Stimulated activated CD4-positive, alpha-beta T cell treated with anti-CD3 and anti-CD28 coated beads, Interleukin-1b, Interleukin-23, amount 100 ng/mL, for 24 hours (primary cell): ENCODE measurements around the gene STK32B.
"Not testable (repeated sequence)": the region's sequence is repeated elsewhere in the genome, so short reads cannot be mapped to it uniquely, and the experiment has no call there.

Experiments
- DNase-seq, 4 experiments: peaks; one replicate each; pipeline ENCODE4 v3.0.0-alpha.2; 2020; ENCODE audit warnings: low read depth in 4 of 4, low spot score in 1 of 4

Gene STK32B

DNA sequence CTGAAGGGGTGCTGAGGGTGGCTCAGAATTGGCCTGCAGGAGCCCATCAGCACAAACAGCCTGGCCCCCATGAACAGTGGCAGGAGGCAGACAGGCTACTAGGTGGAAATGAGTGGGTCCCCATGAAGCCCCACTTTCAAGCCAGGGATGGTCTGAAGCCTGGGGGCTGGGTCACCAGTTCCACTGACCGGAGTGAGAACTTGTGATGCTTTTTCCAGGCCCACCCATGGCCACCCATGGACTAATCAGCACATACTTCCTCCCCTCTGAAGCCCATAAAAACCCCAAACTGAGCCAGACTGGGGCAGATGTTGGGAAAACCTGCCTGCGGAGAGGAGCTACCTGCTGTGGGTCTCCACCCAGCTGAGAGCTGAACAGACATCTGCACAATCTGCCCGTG lies 372.9 kb downstream of the STK32B start:
- DNase-seq, result no peak

DNA sequence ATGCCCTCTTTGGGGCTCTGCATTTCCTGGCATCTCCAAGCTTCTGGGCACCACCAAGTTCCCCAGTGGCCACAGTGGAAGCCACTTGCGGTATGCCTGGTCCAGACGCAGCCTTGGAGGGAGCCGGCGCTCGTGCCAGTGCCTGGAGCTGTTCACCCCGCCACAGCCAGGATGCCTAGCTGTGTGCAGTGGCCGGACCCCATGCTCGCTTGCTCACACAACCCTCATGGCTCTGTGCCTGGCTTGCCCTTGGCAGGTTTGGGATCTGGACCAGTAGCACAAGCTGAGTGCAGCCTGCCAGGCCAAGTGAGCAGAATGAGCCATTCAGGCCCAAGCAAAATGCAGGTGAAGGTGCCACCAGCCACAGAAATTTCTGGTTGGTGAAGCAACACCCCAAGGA lies 373.6 kb downstream of the STK32B start:
- no peak for DNase-seq

DNA sequence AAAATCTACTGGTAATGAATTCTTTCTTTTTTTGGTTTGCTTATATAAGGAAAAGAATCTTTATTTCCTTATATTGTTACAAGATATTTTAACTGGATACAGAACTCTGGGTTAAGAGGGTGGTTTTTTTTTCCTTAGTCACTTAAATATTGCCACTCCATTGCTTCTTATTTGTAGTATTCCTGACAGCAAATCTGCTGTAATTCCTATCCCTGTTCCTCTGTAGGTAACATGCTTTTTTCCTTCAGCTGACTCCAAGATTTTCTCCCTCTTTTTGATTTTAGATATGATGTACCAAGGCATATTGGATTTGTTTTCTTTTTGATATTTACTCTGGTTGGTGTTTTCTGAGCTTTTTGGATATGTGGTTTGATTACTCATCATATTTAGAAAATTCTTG lies 378.5 kb downstream of the STK32B start:
- no peak for DNase-seq

DNA sequence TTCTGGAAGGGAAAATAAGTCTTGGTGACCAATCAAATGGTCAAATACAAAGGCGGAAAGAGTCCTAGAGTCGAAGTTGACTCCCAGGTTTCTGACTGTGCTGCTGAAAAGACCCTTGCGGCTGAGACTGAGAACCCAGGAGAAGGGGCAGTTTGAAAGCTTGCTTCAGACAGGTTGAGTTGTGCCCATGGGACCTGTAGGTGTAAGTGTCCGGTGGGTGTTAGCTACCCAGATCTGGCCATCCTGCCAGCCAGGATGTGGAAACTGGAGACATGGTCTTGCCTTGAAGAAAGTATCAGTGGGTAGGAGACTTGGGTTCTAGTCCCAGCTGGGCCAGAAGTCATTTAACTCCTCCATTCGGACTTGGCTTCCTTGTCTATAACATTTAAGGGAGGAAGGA lies 381.9 kb downstream of the STK32B start:
- no peak for DNase-seq

DNA sequence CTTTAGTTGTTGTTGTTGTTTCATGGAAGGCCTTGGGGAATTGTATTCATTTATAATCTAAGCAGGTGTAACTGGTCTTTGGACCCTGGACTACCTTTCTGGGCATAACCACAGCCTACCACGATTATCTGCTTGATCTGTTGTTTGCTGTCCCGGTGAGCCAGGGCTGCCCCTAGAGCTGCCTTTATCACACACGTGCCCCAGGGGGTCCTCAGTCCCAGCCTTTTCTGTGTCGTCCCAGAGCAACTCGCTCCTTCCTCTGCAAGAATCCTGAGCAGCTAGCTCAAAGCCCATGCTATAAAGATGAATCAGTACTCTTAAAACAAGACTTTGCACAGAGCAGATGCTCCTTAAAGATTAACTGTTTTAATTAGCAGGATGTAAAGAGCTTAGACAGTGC lies 383.9 kb downstream of the STK32B start:
- DNase-seq, result no peak

DNA sequence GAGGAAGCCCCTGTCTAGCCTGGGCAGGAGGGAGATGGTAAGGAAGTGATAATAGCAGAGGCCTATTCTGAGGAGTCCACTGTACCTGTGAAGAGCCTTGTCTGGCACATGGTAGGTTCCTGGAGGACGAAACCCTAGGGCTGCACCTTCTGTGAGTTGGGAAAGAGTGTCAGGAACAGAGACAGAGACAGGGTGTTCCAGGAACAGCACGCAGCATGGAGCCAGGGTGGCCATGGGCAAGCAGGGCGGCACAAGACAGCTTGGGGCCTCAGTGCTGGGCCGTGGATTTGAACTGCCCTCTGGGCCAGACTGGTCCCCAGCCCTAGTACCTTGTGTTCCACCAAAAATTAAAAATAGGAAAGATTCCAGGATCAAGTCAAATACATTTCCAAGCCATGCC lies 384.5 kb downstream of the STK32B start:
- no peak for DNase-seq

DNA sequence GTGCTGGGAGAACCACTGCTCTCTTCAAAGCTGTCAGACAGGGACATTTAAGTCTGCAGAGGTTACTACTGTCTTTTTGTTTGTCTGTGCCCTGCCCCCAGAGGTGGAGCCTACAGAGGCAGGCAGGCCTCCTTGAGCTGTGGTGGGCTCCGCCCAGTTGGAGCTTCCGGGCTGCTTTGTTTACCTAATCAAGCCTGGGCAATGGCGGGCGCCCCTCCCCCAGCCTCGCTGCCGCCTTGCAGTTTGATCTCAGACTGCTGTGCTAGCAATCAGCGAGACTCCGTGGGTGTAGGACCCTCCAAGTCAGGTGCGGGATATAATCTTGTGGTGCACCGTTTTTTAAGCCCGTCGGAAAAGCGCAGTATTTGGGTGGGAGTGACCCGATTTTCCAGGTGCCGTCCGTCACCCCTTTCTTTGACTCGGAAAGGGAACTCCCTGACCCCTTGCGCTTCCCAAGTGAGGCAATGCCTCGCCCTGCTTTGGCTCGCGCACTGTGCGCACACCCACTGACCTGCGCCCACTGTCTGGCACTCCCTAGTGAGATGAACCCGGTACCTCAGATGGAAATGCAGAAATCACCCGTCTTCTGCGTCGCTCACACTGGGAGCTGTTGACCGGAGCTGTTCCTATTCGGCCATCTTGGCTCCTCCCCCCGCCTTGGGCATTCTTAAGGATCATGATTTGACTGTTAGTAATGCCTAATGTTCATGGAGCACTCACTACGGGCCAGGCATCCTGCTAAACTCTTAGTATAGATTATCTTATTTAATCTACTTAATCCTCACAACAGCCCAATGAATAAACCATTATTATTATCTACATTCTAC lies 392.9 kb downstream of the STK32B start:
- DNase-seq, result not testable (repeated sequence)

DNA sequence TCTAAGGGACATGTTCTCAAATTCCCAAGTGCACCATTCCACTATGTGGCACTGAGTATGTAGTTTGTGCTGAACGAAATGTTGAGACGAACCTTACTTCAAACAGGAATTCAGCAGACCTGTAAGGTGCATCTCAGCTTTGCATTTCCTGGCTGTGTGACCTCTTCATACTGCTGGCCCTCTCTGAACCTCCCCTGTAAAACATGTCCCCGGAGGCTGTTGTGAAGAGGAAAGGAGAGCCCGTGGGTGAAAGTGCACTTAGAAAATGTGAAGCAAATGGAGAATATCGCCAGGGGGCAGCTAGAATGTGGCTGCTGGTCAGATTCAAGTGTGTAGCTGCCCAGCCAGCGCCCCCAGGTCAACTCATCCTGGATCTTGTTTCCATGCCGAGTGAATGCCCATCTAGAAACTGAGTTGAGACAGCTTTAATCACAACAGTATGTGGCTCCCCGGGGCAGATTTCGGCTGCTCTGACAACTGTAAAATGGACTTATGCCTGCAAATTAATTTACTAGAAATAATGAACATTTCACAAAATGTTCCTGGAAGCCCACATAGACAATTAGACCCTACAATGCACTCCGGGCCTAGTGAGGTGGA lies 393.7 kb downstream of the STK32B start:
- DNase-seq, result no peak

DNA sequence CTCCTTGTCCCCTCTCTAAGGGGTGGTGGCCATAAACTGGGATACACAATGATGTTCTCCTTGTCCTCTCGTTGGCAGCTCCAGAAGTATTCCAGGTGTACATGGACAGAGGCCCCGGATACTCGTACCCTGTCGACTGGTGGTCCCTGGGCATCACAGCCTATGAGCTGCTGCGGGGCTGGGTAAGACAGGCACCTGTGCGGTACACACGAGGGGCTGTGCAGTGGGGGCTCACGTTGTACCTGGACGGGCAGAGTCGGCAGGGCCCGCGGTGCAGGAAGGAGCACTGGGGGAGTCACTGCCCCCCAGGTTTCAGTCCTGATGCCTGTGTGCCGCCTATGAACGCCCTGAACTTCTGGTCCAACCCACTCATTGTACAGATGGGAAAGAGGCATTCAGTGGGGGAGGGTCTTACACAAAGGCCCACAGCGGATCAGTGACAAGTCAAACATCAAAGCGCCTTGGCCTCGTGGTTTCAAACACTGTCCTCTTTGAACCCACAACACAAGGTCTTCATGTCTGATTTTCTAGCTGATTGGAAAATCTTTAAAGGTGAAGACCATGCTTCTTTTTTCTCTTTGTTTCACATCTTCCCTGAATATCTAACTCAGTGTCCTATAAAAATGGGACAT lies 395.4 kb downstream of the STK32B start:
- DNase-seq, result no peak

DNA sequence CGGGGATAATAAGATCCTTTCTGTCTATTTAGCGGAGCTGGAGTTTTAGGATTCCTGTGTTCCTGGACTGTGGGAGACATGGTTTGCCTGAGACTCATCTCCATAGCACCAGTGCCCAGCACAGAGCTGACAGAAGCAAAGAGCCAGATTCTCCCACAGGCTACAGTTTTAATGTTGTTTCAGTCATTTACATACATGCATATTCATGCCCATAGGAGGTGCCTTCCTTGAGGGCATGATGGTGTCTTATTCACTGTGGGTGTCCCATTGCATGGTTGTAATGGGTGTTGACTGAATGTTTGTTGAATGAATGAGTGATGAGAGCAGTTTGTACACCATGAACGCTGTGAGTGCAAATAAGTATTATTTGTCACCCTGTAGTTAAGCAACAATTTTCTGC lies 396.5 kb downstream of the STK32B start:
- DNase-seq, result no peak

DNA sequence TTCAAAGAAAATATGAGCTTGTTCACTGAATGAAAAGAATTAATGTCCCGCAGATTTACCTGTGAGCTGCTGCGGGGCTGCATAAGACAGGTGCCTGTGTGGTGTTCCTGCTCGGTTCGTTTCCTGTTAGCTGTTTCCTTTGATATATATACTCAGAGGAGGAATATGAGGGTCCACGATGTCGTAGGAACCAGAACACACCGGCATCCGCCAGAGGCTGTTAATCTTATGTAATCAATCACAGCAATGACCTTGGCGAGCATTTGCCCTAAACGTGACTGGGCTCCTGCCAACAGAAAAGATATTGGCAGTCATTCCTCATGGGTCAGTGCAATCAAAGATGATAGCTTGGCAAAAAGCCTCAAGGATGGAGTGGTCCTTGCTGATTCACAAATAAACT lies 396.9 kb downstream of the STK32B start:
- DNase-seq, result no peak

DNA sequence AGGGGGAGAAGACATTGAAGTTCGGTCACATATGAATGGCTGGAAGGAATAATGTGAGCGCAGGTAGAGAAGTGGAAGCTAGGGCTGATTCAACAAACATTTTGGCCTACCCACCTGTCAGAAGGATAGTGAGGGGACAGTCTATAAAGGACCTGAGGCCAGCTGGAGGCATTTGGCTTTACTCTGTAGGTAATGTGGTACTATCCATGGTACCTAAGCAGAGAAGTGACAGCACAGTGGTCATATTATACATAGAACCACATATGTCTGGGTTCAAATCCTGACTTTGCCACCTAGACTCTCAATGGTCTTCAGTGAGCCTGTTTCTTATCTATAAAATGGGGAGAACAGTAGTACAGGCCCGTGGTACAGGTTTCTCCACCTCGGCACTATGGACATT lies 400.0 kb downstream of the STK32B start:
- DNase-seq, result no peak

DNA sequence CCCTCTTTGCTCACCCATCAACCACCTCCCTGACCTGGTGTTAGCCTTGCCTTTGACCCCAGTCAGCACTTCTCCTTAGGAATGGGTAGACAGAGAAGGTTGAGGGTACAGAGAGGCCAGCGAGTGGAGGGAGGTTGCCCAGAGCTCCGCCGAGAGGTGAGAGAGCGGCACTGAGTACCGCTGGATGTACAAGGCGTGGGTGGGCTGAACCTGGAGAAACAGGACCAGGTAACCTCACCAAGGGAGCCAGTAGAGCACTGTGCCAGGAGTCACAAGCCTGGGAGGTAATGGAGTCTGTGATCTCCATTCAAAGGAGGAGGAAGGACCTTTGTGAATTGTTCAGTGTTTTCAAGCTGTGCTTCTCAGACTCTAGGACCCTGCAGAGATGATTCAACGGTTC lies 400.9 kb downstream of the STK32B start:
- DNase-seq, result no peak

DNA sequence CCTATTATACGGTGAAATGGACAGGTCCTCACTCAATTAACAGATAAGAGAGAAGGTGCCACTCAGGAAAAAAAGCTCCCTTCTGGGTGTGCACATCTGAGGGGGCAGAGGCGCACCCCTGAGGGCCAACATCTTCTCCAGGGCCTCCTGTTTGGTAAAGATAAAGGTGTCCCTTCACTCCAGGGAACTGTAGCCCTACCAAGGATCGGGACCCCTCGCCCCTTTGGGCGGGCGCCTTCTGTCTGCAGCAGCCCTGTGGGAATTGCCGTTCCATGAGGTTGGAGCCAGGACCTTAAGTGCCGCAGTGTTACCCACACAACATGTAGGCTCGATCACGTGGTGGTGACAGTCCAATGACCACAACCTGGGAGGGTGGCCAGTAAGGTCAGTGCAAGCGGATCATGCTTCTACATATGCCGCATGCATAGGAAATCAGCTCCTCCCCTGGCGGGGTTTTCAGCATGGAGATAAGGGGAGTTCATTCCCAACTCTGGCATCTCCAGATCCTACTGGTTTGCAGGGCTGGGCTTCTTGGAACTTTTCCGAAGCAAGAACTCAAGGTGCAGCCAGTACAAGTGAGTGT lies 403.8 kb downstream of the STK32B start:
- DNase-seq, result no peak

DNA sequence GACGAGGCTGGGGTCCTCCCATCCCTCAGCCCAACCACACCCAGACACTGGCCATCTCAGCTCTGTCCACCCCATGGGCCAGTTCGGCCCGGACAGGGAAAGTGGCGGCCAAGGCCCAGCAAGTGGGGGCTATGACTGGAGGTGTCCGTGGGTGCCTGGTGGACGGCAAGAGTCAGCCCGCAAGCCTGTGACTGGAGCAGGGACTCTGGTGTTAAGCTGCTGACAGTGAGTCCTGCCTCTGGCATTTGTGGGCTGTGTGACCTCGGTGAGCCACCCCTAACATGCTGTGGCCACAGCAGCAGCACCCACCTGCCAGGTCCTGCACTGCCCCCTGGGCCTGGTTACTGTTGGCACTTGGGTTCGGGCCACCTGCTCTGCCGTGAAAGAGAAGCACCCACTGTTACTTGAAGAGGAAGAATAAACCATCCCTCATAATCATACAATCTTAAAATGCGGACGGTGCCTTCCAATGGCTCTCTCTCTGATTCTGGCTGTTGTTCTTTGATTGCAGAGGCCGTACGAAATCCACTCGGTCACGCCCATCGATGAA lies 405.1 kb downstream of the STK32B start:
- no peak for DNase-seq

DNA sequence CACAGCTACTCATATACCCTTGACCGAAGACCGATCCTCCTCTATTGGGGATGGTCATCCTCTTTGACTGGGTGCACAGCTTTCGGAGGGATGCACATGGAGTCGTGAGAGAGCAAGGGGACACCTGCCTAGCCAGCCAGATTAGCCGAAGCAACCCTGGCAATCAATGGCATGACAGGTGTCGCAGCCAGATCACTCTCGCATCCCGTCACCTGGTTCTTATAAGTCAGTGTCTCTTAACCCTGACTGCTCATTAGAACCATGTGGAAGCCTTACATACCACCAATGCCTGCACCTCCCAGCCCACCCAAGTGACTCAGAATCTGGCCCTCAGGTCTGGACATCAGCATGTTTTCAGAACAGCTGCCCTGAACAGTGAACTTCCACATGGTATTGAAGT lies 407.4 kb downstream of the STK32B start:
- no peak for DNase-seq

DNA sequence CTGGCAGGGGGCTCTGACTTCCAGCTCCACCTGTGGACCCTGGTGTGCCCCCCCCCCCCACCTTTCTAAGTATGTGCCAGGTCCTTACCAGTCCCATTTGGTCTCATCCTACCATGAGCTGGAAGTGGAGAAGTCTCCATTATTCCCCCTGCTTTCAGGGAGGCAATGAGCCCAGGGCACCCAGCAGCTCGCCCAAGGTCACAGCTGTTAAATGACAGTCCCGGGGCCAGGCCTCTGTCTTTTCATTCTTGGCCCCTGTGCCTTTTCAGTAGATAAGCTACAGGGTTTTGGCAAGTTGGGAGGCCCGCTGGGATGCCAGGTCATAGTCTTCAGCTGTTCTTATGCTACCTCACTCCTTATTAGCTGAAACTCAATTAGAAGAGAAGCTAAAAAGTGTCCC lies 408.0 kb downstream of the STK32B start:
- no peak for DNase-seq

DNA sequence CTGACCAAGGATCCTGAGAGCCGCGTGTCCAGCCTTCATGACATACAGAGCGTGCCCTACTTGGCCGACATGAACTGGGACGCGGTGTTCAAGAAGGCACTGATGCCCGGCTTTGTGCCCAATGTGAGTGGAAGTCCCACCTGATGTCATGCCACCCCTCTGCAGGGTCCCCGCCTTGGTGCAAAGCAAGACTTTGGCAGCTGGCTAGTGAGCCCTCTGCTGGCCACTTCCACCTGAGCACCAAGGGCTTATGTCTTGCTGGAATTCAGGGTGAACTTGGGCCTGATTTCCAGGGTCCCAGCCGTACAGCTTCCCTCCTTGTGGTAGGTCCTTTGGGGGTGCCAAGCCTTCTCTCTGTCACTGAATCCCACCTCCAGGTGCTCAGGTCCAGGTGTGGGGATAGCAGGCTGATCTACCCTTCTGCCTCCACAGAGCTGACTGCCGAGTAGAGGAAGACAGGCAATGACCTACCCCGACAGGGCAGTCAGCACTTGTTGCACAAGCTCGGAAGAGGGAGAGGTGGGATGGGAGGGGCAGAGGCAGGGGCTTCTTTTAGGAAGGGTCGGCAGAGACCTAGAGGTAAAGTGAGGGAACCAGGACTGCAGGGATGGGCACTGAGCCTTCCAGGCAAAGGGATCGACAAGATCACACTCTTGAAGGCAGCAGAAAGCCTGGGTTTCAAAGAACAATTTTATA lies 409.0 kb downstream of the STK32B start:
- no peak for DNase-seq

DNA sequence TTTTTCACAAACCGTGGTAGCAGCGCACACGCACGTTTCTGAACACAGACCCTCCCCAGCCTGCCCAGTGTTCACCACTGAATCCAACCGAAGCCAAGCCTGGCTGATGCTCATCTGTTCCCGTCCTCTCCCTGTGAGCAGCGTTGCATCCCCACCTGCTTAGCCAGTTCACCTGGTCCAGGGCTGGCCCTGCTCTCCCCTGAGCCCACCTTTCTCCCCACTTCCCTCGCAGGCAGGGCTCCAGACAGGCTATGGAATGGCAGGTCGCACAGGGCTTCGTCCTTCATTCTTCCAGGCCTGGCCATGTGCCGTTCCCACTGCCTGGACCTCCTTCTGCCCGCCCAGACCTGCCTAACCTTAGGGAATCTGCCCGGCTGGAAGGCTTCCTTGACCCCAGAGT lies 410.2 kb downstream of the STK32B start:
- DNase-seq, result no peak

DNA sequence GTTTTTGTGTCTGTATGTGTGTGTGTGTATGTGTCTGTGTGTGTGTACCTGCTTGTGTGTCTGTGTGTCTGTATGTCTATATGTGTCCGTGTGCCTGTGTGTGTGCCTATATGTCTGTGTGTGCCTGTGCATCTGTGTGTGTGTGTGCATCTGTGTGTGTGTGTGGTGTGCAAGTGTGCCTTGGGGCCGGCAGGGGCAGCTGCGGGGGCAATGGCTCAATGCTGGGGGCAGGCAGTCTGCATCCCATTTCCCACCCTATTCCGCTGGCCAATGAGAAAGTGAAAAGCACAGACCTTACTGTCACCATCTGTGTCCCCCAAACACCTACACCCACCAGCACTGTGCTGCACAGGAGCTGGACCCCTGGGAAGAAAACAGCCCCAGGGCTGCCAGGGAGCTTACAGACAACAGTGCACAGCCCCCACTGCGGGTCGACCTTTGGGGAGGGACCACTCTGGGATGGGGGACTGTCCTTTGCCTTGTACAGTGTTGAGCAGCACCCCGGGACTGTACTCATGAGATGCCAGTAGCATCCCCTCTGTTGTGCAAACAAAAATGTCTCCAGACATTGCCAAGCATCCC lies 411.1 kb downstream of the STK32B start:
- DNase-seq, result no peak

DNA sequence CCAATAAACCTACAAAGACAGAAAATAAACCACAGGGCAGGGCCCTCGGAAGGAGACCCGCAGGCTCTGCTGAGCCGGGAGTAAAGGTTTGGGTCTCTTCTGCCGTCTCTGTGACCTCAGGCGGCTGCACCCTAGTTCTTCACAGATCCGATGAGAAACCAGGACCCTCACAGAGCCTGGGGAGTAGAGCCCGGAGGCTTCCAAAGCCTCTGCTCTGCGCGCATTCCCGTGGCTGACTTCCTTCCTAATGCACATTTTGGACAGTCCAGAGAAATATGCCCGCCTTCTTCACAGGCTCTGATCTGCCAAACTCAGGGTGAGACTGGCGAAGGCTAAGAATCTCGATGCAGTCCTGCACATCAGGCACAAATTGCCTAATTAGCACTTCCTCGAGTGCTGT lies 411.6 kb downstream of the STK32B start:
- DNase-seq, result no peak
